COLO668 (cell line): ENCODE data around the gene GYPC.

ENCODE experiments used
- DNase-seq: peaks from one replicate; lab custom pipeline; 2025; ENCODE audit not compliant: unreplicated experiment; lab: John Stamatoyannopoulos, UW

The GYPC gene

GRCh38 chr2:126649101-126649500 lies 6.9 kb upstream of the GYPC start:
- DNase-seq = no peak

- no peak for DNase-seq
Measured at GRCh38 chr2:126650994-126651393, 5.0 kb upstream of the GYPC start.

- DNase-seq = no peak
Measured at GRCh38 chr2:126652323-126652891, 3.6 kb upstream of the GYPC start.

- DNase-seq = no peak
Measured at GRCh38 chr2:126653109-126653508, 2.8 kb upstream of the GYPC start.

- no peak for DNase-seq
Measured at GRCh38 chr2:126653761-126654160, 2.2 kb upstream of the GYPC start.

- DNase-seq = no peak
Measured at GRCh38 chr2:126655051-126655450, 907 bp upstream of the GYPC start.

GRCh38 chr2:126656431-126657147 lies 631 bp downstream of the GYPC start:
- DNase-seq = no peak

- peak; percentile 33 for DNase-seq
Measured at GRCh38 chr2:126657148-126657635, 1.2 kb downstream of the GYPC start.

- DNase-seq = peak; percentile 35
Measured at GRCh38 chr2:126657636-126658318, 1.8 kb downstream of the GYPC start.

- no peak for DNase-seq
Measured at GRCh38 chr2:126658319-126658904, 2.5 kb downstream of the GYPC start.

- DNase-seq = no peak
Measured at GRCh38 chr2:126658905-126659561, 3.1 kb downstream of the GYPC start.

GRCh38 chr2:126659562-126660467 lies 3.9 kb downstream of the GYPC start:
- DNase-seq = no peak

- no peak for DNase-seq
Measured at GRCh38 chr2:126660971-126661370, 5.0 kb downstream of the GYPC start.

- DNase-seq = no peak
Measured at GRCh38 chr2:126661702-126662500, 5.9 kb downstream of the GYPC start.

GRCh38 chr2:126662621-126663020 lies 6.7 kb downstream of the GYPC start:
- DNase-seq = no peak

- DNase-seq = no peak
Measured at GRCh38 chr2:126663184-126663963, 7.4 kb downstream of the GYPC start.

- DNase-seq = no peak
Measured at GRCh38 chr2:126664234-126664633, 8.3 kb downstream of the GYPC start.

- DNase-seq = no peak
Measured at GRCh38 chr2:126664639-126665038, 8.7 kb downstream of the GYPC start.

GRCh38 chr2:126665483-126665882 lies 9.5 kb downstream of the GYPC start:
- DNase-seq = no peak
